ENCODE data around the gene NCAPG2. TPM values are rescaled to one million over a fixed set of nuclear protein-coding genes. Genes with fewer than 3 reads are reported as not detected.

The NCAPG2 gene
- total and polyA plus RNA-seq, 2 experiments from 2014 or later, result 10.8 to 14.0 TPM

- H3K27ac ChIP-seq, result no peak overlapping the region
- no peak for TF ChIP-seq CTCF (IDR thresholded peaks at IDR 0.05; ENCODE audit: low read depth, low read length)
- no peaks in the 10 kb centered on the region for H3K27me3 ChIP-seq
- no peak for DNase-seq (ENCODE audit: low read depth in 1 of 2, low spot score in 1 of 2)
- peaks cover 29% of the 10 kb centered on the region for H3K36me3 ChIP-seq
- H3K4me1 ChIP-seq (ENCODE audit: low read depth), result no peaks in the 10 kb centered on the region
- no peaks in the 10 kb centered on the region for H3K9me3 ChIP-seq (ENCODE audit: low read depth)
- H3K4me3 ChIP-seq, result no peak overlapping the region
These were observed 29.3 kb upstream of the NCAPG2 start for GRCh38 chr7:158733775-158734494.

GRCh38 chr7:158733220-158733519, 28.6 kb upstream of the NCAPG2 start:
- DNase-seq (ENCODE audit: low read depth in 1 of 2, low spot score in 1 of 2), result no peak
- Histone ChIP-seq H3K27ac (no peak overlapping the region), H3K9me3 (ENCODE audit: low read depth) (no peaks in the 10 kb centered on the region), H3K36me3 (peaks cover 22% of the 10 kb centered on the region), H3K4me3 (no peak overlapping the region), H3K4me1 (ENCODE audit: low read depth) (no peaks in the 10 kb centered on the region), H3K27me3 (no peaks in the 10 kb centered on the region)
- no peak for TF ChIP-seq CTCF (IDR thresholded peaks at IDR 0.05; ENCODE audit: low read depth, low read length)

GRCh38 chr7:158732494-158733219, 28.1 kb upstream of the NCAPG2 start:
- TF ChIP-seq CTCF (IDR thresholded peaks at IDR 0.05; ENCODE audit: low read depth, low read length), result no peak

GRCh38 chr7:158731761-158732160, 27.2 kb upstream of the NCAPG2 start:
- no peak overlapping the region for H3K4me3 ChIP-seq
- H3K27me3 ChIP-seq, result no peaks in the 10 kb centered on the region
- no peak for DNase-seq (ENCODE audit: low read depth in 1 of 2, low spot score in 1 of 2)
- TF ChIP-seq CTCF (IDR thresholded peaks at IDR 0.05; ENCODE audit: low read depth, low read length), result no peak
- H3K4me1 ChIP-seq (ENCODE audit: low read depth), result no peaks in the 10 kb centered on the region
- H3K36me3 ChIP-seq, result peaks cover 9% of the 10 kb centered on the region
- H3K27ac ChIP-seq, result no peak overlapping the region
- no peaks in the 10 kb centered on the region for H3K9me3 ChIP-seq (ENCODE audit: low read depth)

More at GRCh38 chr7:158732494-158733219, 28.1 kb upstream of the NCAPG2 start:
- Histone ChIP-seq H3K36me3 (peaks cover 18% of the 10 kb centered on the region), H3K4me1 (ENCODE audit: low read depth) (no peaks in the 10 kb centered on the region), H3K27ac (no peak overlapping the region), H3K27me3 (no peaks in the 10 kb centered on the region), H3K4me3 (no peak overlapping the region), H3K9me3 (ENCODE audit: low read depth) (no peaks in the 10 kb centered on the region)
- DNase-seq (ENCODE audit: low read depth in 1 of 2, low spot score in 1 of 2), result no peak

GRCh38 chr7:158730383-158731346, 26.1 kb upstream of the NCAPG2 start:
- no peak for TF ChIP-seq CTCF (IDR thresholded peaks at IDR 0.05; ENCODE audit: low read depth, low read length)
- Histone ChIP-seq H3K4me3 (no peak overlapping the region), H3K4me1 (ENCODE audit: low read depth) (no peaks in the 10 kb centered on the region), H3K27me3 (no peaks in the 10 kb centered on the region), H3K36me3 (peaks cover 9% of the 10 kb centered on the region), H3K9me3 (ENCODE audit: low read depth) (no peaks in the 10 kb centered on the region), H3K27ac (no peak overlapping the region)
- DNase-seq (ENCODE audit: low read depth in 1 of 2, low spot score in 1 of 2), result peak in 1 of 2 donors; percentile 22

All from cardiac muscle cell (in vitro differentiated cells and primary cell).